ENCODE measurements around the gene TFAP2A.

Gene TFAP2A

GRCh38 chr6:10413262-10413849 lies 1.5 kb downstream of the TFAP2A start:
- DNase-seq (ENCODE audit: low read depth in 1 of 2, low spot score in 1 of 2) = no peak

- DNase-seq (ENCODE audit: low read depth in 1 of 2, low spot score in 1 of 2) = no peak
These were observed 2.2 kb downstream of the TFAP2A start for GRCh38 chr6:10412461-10413261.

- no peak for DNase-seq (ENCODE audit: low read depth in 1 of 2, low spot score in 1 of 2)
These were observed 2.9 kb downstream of the TFAP2A start for GRCh38 chr6:10411971-10412460.

GRCh38 chr6:10411131-10411970 lies 3.5 kb downstream of the TFAP2A start:
- no peak for DNase-seq (ENCODE audit: low read depth in 1 of 2, low spot score in 1 of 2)

GRCh38 chr6:10410207-10411050 lies 4.4 kb downstream of the TFAP2A start:
- no peak for DNase-seq (ENCODE audit: low read depth in 1 of 2, low spot score in 1 of 2)

GRCh38 chr6:10409731-10410206 lies 5.1 kb downstream of the TFAP2A start:
- no peak for DNase-seq (ENCODE audit: low read depth in 1 of 2, low spot score in 1 of 2)

- no peak for DNase-seq (ENCODE audit: low read depth in 1 of 2, low spot score in 1 of 2)
These were observed 5.6 kb downstream of the TFAP2A start for GRCh38 chr6:10409233-10409721.

- no peak for DNase-seq (ENCODE audit: low read depth in 1 of 2, low spot score in 1 of 2)
These were observed 6.4 kb downstream of the TFAP2A start for GRCh38 chr6:10408457-10408856.

GRCh38 chr6:10407674-10408054 lies 7.2 kb downstream of the TFAP2A start:
- no peak for DNase-seq (ENCODE audit: low read depth in 1 of 2, low spot score in 1 of 2)

- DNase-seq (ENCODE audit: low read depth in 1 of 2, low spot score in 1 of 2) = no peak
These were observed 7.7 kb downstream of the TFAP2A start for GRCh38 chr6:10407018-10407673.

GRCh38 chr6:10406556-10406955 lies 8.3 kb downstream of the TFAP2A start:
- no peak for DNase-seq (ENCODE audit: low read depth in 1 of 2, low spot score in 1 of 2)

- no peak for DNase-seq (ENCODE audit: low read depth in 1 of 2, low spot score in 1 of 2)
These were observed 9.4 kb downstream of the TFAP2A start for GRCh38 chr6:10405513-10405900.

- DNase-seq (ENCODE audit: low read depth in 1 of 2, low spot score in 1 of 2) = no peak
These were observed 9.9 kb downstream of the TFAP2A start for GRCh38 chr6:10404799-10405512.

- DNase-seq (ENCODE audit: low read depth in 1 of 2, low spot score in 1 of 2) = peak; percentile 52 to 74
These were observed 10.6 kb downstream of the TFAP2A start for GRCh38 chr6:10404107-10404798.

- no peak for DNase-seq (ENCODE audit: low read depth in 1 of 2, low spot score in 1 of 2)
These were observed 11.3 kb downstream of the TFAP2A start for GRCh38 chr6:10403385-10404106.

- DNase-seq (ENCODE audit: low read depth in 1 of 2, low spot score in 1 of 2) = no peak
These were observed 12.1 kb downstream of the TFAP2A start for GRCh38 chr6:10402648-10403311.

- DNase-seq (ENCODE audit: low read depth in 1 of 2, low spot score in 1 of 2) = no peak
These were observed 13.1 kb downstream of the TFAP2A start for GRCh38 chr6:10401632-10402223.
